Astrocyte of the spinal cord (primary cell): ENCODE data around the gene MYLK.
"Not testable (repeated sequence)": the region's sequence is repeated elsewhere in the genome, so short reads cannot be mapped to it uniquely, and the experiment has no call there.

ENCODE experiments used
- DNase-seq: peaks from one replicate; pipeline ENCODE4 v3.0.0; 2011; ENCODE audit warnings: low read depth, low spot score
- H3K4me3 ChIP-seq: 2 replicates; pipeline ENCODE4 v1.5.1; 2011; ENCODE audit warnings: low read depth, mild to moderate bottlenecking, low read length, moderate library complexity
- CTCF ChIP-seq: IDR thresholded peaks from 2 replicates; pipeline ENCODE4 v1.5.1; 2012; ENCODE audit warnings: low read depth, mild to moderate bottlenecking, low read length, inconsistent platforms
- in situ Hi-C: cut with HindIII; loops from 2 replicates; pipeline ENCODE4 v1.10.0; 2017; ENCODE audit warnings: low sequenced_read_pairs

The MYLK gene

GRCh38 chr3:123740391-123740822 is 143.7 kb downstream of the MYLK start:
- in situ Hi-C loops: no loop called here
- no peak for TF ChIP-seq CTCF
- DNase-seq: no peak
- H3K4me3 ChIP-seq: no peak overlapping the region

GRCh38 chr3:123739754-123740153 is 144.4 kb downstream of the MYLK start:
- DNase-seq: peak; percentile 84
- no peak for TF ChIP-seq CTCF
- in situ Hi-C loops: no loop called here
- H3K4me3 ChIP-seq: no peak overlapping the region

GRCh38 chr3:123739106-123739505 is 145.0 kb downstream of the MYLK start:
- no peak overlapping the region for H3K4me3 ChIP-seq
- no peak for TF ChIP-seq CTCF
- DNase-seq: no peak
- in situ Hi-C loops: no loop called here

- in situ Hi-C loops, DNase-seq, H3K4me3 ChIP-seq: not testable (repeated sequence)
Observed at GRCh38 chr3:123738522-123738921, 145.6 kb downstream of the MYLK start.

GRCh38 chr3:123737168-123737567 is 147.0 kb downstream of the MYLK start:
- TF ChIP-seq CTCF: no peak
- in situ Hi-C loops: no loop called here
- H3K4me3 ChIP-seq: no peak overlapping the region
- DNase-seq: no peak

GRCh38 chr3:123735456-123735855 is 148.7 kb downstream of the MYLK start:
- no peak overlapping the region for H3K4me3 ChIP-seq
- in situ Hi-C loops: no loop called here
- TF ChIP-seq CTCF: no peak
- no peak for DNase-seq

GRCh38 chr3:123734527-123734902 is 149.6 kb downstream of the MYLK start:
- no peak for DNase-seq
- no peak for TF ChIP-seq CTCF
- in situ Hi-C loops: no loop called here
- no peak overlapping the region for H3K4me3 ChIP-seq
